Prostate gland (tissue), 2 donors: Measurements from ENCODE around the gene ELK1.

Experiments
- POLR2AphosphoS5 ChIP-seq: sonication (generic); formaldehyde crosslinking; IDR thresholded peaks from one replicate; pipeline ENCODE4 v1.6.1; 2017; ENCODE audit warnings: antibody characterized with exemption
- TF ChIP-seq, protein P1 (sequence below), 4 experiments: fragments of 200-600 bp in 2 of 4; fragments of 450-650 bp in 2 of 4; sonication (generic) in 2 of 4; IDR thresholded peaks; 1 replicate in 3 of 4; 2 replicates in 1 of 4; pipeline ENCODE4 v1.5.1; 2016 to 2019; ENCODE audit warnings: antibody characterized with exemption in 4 of 4, mild to moderate bottlenecking in 2 of 4, moderate library complexity in 2 of 4

DNA sequence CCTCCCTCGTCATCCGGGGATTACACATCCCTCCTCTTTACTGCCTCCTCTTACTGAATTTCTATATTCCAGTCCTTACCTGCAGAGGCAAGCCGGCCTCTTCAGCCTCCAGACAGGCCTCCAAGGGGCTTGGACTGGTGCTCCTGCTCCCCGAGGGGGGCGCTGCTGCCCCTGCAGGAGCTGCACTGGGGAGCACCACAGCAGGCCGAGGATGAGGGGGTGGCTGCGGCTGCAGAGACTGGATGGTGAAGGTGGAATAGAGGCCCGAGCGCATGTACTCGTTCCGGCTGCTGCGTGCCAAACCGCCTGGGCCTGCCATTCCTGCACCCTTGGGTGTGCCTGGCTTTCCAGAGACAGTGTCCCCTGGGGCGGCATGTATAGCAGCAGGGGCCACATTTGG, 11.5 kb downstream of the ELK1 start:
- TF ChIP-seq POLR2AphosphoS5 = no peak
- TF ChIP-seq, protein P1, sequence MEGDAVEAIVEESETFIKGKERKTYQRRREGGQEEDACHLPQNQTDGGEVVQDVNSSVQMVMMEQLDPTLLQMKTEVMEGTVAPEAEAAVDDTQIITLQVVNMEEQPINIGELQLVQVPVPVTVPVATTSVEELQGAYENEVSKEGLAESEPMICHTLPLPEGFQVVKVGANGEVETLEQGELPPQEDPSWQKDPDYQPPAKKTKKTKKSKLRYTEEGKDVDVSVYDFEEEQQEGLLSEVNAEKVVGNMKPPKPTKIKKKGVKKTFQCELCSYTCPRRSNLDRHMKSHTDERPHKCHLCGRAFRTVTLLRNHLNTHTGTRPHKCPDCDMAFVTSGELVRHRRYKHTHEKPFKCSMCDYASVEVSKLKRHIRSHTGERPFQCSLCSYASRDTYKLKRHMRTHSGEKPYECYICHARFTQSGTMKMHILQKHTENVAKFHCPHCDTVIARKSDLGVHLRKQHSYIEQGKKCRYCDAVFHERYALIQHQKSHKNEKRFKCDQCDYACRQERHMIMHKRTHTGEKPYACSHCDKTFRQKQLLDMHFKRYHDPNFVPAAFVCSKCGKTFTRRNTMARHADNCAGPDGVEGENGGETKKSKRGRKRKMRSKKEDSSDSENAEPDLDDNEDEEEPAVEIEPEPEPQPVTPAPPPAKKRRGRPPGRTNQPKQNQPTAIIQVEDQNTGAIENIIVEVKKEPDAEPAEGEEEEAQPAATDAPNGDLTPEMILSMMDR (IDR thresholded peaks at IDR 0.05) = no peak
